Mucosa of descending colon (tissue), 3 donors: ENCODE measurements around the gene POLR2J. TPM values are rescaled to one million over a fixed set of nuclear protein-coding genes. Genes with fewer than 3 reads are reported as not detected.

Experiments used
- ATAC-seq: fragments of 200-7000 bp; cut with Tn5 transposase; one replicate; pipeline ENCODE4 v1.9.1; 2020; ENCODE audit warnings: mild to moderate bottlenecking, moderate library complexity
- DNase-seq, 3 donors: peaks; one replicate each; pipeline ENCODE4 v3.0.0-alpha.2; 2020
- H3K36me3 ChIP-seq: fragments of 200-600 bp; one replicate; pipeline ENCODE4 v1.8.0; 2021; ENCODE audit warnings: low read depth, mild to moderate bottlenecking
- H3K4me1 ChIP-seq: fragments of 200-600 bp; one replicate; pipeline ENCODE4 v1.8.0; 2021; ENCODE audit warnings: low read depth, mild to moderate bottlenecking
- H3K4me3 ChIP-seq: fragments of 200-600 bp; one replicate; pipeline ENCODE4 v1.8.0; 2021; ENCODE audit warnings: mild to moderate bottlenecking
- H3K9me3 ChIP-seq: fragments of 200-600 bp; one replicate; pipeline ENCODE4 v1.8.0; 2021; ENCODE audit warnings: mild to moderate bottlenecking
- intact Hi-C, 2 donors: fragments of 100-400 bp; cut with DNase I in 1 of 2; cut with micrococcal nuclease in 1 of 2; formaldehyde crosslinking; loops; one replicate each; pipeline versions ENCODE4 v1.11.0 to v1.11.1; 2022; cut with DNase I, micrococcal nuclease
- total RNA-seq, 3 donors: library from RNA; stranded (reverse); fragmentation: NEBNext Ultra II Directional in 2 of 3; extraction: Animal tissue kit (Norgen Biotek cat#: 25700) in 2 of 3; gene quantifications; one replicate each; pipeline versions ENCODE4 v1.2.1 to v1.2.4, GENCODE V29; 2021 to 2023
- TF ChIP-seq, protein P1 (sequence below): fragments of 200-600 bp; IDR thresholded peaks from one replicate; pipeline ENCODE4 v1.8.0; 2022; ENCODE audit warnings: antibody characterized with exemption, mild to moderate bottlenecking
- donor health status: DM: no; HTN: no; CAD: no; lungs with moderate emphysema.
- donor health status: DM: no; HTN: no; CAD: no.
- donor health status: DM: no; HTN: yes; CAD: no.

The POLR2J gene
- total RNA-seq, 3 donors from 2014 or later: 44.0 to 59.3 (median 45.6) TPM

DNA sequence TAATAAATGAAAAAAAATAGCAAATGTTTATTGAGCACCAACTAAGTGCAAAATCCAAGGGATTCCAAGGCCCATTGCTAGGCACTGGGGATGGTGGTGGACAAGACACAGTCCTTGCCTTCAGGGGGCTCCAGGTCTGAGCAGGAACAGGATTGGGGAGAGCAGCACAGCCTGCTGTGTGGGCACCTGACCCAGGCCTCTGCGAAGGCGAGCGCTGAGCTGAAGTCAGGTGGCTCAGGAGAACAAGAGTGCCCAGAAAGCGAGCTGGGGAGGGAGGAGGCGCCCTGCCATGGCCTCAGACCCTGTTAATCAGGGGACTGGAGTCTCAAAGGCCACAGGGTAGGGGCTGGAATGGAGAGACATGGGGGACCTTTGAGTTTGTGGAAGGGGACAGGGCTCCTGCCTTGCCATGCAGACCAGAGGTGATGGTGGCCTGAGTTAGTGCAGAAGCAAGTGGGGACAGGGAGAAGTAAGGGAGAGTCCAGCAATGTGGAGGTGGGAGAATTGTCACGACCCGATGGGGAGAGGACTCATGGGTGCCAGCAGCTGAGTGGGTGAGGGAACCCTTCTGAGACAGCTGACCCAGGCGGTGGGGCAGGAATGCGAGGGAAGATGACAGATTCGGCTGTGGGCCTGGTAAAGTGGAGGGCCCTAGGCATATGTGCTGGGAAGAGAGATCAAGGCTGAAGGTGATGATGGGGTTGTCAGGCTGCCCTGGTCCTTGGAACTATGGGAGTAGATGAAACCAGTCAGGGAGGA lies 49.4 kb downstream of the POLR2J start:
- Histone ChIP-seq H3K9me3 (no peaks in the 10 kb centered on the region), H3K36me3 (no peaks in the 10 kb centered on the region), H3K4me3 (no peak overlapping the region), H3K4me1 (peaks cover 17% of the 10 kb centered on the region)
- intact Hi-C loops: no loop called here
- TF ChIP-seq, protein P1, sequence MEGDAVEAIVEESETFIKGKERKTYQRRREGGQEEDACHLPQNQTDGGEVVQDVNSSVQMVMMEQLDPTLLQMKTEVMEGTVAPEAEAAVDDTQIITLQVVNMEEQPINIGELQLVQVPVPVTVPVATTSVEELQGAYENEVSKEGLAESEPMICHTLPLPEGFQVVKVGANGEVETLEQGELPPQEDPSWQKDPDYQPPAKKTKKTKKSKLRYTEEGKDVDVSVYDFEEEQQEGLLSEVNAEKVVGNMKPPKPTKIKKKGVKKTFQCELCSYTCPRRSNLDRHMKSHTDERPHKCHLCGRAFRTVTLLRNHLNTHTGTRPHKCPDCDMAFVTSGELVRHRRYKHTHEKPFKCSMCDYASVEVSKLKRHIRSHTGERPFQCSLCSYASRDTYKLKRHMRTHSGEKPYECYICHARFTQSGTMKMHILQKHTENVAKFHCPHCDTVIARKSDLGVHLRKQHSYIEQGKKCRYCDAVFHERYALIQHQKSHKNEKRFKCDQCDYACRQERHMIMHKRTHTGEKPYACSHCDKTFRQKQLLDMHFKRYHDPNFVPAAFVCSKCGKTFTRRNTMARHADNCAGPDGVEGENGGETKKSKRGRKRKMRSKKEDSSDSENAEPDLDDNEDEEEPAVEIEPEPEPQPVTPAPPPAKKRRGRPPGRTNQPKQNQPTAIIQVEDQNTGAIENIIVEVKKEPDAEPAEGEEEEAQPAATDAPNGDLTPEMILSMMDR: no peak
- no peak for DNase-seq
- no peak for ATAC-seq

DNA sequence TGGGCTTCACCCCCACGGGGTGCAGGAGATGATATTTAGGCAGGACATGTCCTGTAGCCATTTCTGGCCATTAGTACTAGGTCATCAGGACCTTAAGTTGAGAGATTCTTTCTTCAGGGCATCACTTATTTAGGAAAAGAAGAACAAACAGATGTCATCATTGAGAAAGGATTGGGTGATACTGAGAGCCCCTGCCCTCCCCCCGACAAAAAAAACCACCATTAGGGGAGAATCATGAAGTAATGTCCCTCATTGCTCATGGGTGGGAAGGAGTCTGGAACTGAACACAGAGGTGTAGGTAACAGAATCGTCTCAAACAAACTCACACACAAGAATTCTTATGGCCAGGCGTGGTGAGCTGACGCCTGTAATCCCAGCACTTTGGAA lies 51.7 kb downstream of the POLR2J start:
- no peak for ATAC-seq
- H3K4me3 ChIP-seq: no peak overlapping the region
- TF ChIP-seq, protein P1: no peak
- no peaks in the 10 kb centered on the region for H3K9me3 ChIP-seq
- DNase-seq: no peak
- H3K4me1 ChIP-seq: peaks cover 8% of the 10 kb centered on the region
- H3K36me3 ChIP-seq: no peaks in the 10 kb centered on the region
- intact Hi-C loops: no loop called here

DNA sequence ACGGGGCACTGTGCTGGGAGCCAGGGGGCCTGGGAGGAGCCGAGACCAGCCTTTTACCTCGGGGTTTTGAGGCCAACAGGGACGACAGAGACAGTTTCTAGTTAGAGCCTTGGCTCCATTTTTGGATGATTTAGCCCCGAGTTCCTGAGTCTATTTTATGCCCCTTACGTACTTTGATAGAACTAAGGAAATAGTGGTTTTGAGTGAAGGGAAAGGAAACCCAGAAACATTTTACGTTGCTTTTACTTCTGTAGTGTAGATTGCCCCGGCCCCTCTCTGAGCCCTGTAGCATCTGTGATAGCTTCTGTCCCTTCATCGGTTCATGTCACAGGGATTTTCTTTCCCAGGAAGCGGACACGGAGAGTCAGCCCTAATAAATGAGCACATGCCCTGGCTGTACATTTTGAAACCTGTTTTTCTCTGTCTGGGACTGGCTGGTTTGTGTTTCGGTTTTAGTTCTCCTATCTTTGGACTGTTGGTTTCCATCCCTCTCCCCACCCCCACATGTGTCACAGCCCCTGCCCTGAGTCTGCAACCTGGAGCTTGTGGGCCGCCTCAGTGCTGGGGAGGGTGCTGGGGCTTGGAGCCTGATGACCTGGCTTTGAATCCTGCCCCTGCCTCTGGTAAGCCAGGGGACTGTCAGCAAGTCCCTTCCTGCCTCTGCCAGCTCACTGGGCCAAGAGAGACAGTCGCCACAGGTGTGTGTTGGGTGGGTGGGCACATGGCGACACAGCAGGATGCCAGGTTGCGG lies 52.3 kb downstream of the POLR2J start:
- intact Hi-C loops: no loop called here
- H3K4me3 ChIP-seq: no peak overlapping the region
- H3K36me3 ChIP-seq: no peaks in the 10 kb centered on the region
- peaks cover 4% of the 10 kb centered on the region for H3K4me1 ChIP-seq
- no peaks in the 10 kb centered on the region for H3K9me3 ChIP-seq
- TF ChIP-seq, protein P1: no peak
- peak; percentile 50 to 79 (median 58) for DNase-seq
- peak; percentile 64 for ATAC-seq

DNA sequence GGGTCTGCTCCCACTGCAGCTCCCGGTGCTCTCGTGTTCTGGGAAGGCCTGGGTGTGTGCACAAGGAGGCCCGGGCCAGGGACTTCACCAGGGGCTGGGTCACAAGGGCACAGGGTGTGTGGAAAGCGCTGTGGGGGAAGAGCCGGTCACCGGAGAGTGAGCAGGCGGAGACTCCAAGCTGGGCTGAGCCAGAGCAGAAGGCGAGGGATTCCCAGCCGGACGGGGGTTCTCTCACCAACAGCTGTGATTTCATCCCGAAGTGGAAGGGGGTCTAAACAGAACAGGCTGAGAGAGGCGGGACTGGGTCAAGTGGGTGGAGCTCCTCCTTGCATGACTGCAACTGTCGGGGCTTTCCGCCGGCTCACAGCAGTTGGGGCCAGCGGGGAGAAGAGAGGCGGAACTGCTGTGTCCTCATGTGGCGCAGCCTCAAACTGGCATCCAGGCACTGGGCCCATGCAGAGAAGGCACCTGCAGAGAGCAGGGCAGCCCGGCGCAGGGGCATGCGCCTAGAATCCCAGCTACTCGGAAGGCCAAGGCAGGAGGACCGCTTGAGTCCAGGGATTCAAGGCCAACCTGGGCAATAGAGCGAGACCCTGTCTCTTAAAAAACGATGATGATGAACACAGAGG lies 53.0 kb downstream of the POLR2J start:
- peak; percentile 82 for ATAC-seq
- TF ChIP-seq, protein P1: no peak
- intact Hi-C loops: no loop called here
- Histone ChIP-seq H3K4me3 (no peak overlapping the region), H3K4me1 (no peaks in the 10 kb centered on the region), H3K9me3 (no peaks in the 10 kb centered on the region), H3K36me3 (peaks cover 3% of the 10 kb centered on the region)
- DNase-seq: peak; percentile 67 to 93 (median 71)

DNA sequence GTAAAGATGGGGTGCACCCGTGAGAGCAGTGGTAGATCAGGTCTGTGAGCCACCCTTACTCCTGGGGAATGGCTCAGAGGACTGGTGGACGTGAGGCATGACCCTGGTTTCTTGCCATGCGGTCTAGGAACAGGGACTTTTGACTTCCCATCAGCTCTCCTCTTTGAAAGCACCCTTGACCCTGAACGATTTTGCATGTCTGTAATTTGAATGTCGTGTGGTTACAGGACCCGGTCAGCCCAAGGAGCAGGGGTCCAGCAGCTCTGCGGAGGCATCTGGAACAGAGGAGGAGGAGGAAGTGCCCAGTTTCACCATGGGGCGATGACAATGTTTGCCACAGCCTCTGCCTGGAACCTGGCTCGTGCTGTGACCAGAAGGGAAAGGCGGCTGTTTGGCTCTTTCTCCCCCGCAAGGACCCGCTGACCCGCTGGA lies 53.9 kb downstream of the POLR2J start:
- peaks cover 3% of the 10 kb centered on the region for H3K36me3 ChIP-seq
- TF ChIP-seq, protein P1: no peak
- ATAC-seq (peak; percentile 10), DNase-seq (no peak)
- H3K4me1 ChIP-seq: no peaks in the 10 kb centered on the region
- no peak overlapping the region for H3K4me3 ChIP-seq
- intact Hi-C loops: no loop called here
- H3K9me3 ChIP-seq: no peaks in the 10 kb centered on the region
